ENCODE data around the gene ALG12. TPM values are rescaled to one million over a fixed set of nuclear protein-coding genes. Genes with fewer than 3 reads are reported as not detected.

Gene ALG12
- total RNA-seq, 1 donor = 18.8 TPM

- Histone ChIP-seq H2AFZ (ENCODE audit: low read length) (no peak overlapping the region), H3K79me2 (ENCODE audit: insufficient read depth, low read length) (peaks cover 8% of the 10 kb centered on the region), H3K4me1 (ENCODE audit: insufficient read depth, low read length) (no peaks in the 10 kb centered on the region), H3K4me3 (ENCODE audit: insufficient read depth, low read length) (no peak overlapping the region), H4K20me1 (ENCODE audit: insufficient read depth, low read length) (no peaks in the 10 kb centered on the region), H3K4me2 (ENCODE audit: insufficient read depth, low read length) (no peak overlapping the region), H3K27ac (ENCODE audit: low read depth, low read length) (no peak overlapping the region), H3K9me3 (ENCODE audit: low read depth, low read length) (no peaks in the 10 kb centered on the region), H3K36me3 (ENCODE audit: insufficient read depth, low read length) (peaks cover 16% of the 10 kb centered on the region), H3K27me3 (ENCODE audit: insufficient read depth, low read length) (no peaks in the 10 kb centered on the region)
- peak; percentile 66 for DNase-seq (ENCODE audit: insufficient read length, low spot score, missing footprints)
- no peak for TF ChIP-seq CTCF (IDR thresholded peaks at IDR 0.05; ENCODE audit: extremely low read depth, low read depth, low read length)
These were observed 4.8 kb downstream of the ALG12 start for GRCh38 chr22:49913446-49913845.

GRCh38 chr22:49913026-49913425 is 5.2 kb downstream of the ALG12 start:
- DNase-seq (ENCODE audit: insufficient read length, low spot score, missing footprints) = peak; percentile 73
- H4K20me1 ChIP-seq (ENCODE audit: insufficient read depth, low read length) = no peaks in the 10 kb centered on the region
- no peak overlapping the region for H3K27ac ChIP-seq (ENCODE audit: low read depth, low read length)
- H3K4me3 ChIP-seq (ENCODE audit: insufficient read depth, low read length) = no peak overlapping the region
- no peaks in the 10 kb centered on the region for H3K27me3 ChIP-seq (ENCODE audit: insufficient read depth, low read length)
- no peak overlapping the region for H2AFZ ChIP-seq (ENCODE audit: low read length)
- H3K4me2 ChIP-seq (ENCODE audit: insufficient read depth, low read length) = no peak overlapping the region
- no peaks in the 10 kb centered on the region for H3K9me3 ChIP-seq (ENCODE audit: low read depth, low read length)
- H3K36me3 ChIP-seq (ENCODE audit: insufficient read depth, low read length) = peaks cover 16% of the 10 kb centered on the region
- H3K4me1 ChIP-seq (ENCODE audit: insufficient read depth, low read length) = no peaks in the 10 kb centered on the region
- TF ChIP-seq CTCF (IDR thresholded peaks at IDR 0.05; ENCODE audit: extremely low read depth, low read depth, low read length) = no peak
- H3K79me2 ChIP-seq (ENCODE audit: insufficient read depth, low read length) = peaks cover 8% of the 10 kb centered on the region

- no peak for TF ChIP-seq CTCF (IDR thresholded peaks at IDR 0.05; ENCODE audit: extremely low read depth, low read depth, low read length)
- peak; percentile 50 for DNase-seq (ENCODE audit: insufficient read length, low spot score, missing footprints)
- H4K20me1 ChIP-seq (ENCODE audit: insufficient read depth, low read length) = no peaks in the 10 kb centered on the region
These were observed 6.2 kb downstream of the ALG12 start for GRCh38 chr22:49911881-49912625.

GRCh38 chr22:49910229-49911155 is 7.7 kb downstream of the ALG12 start:
- H3K27ac ChIP-seq (ENCODE audit: low read depth, low read length) = no peak overlapping the region
- peaks cover 16% of the 10 kb centered on the region for H3K36me3 ChIP-seq (ENCODE audit: insufficient read depth, low read length)
- H3K4me2 ChIP-seq (ENCODE audit: insufficient read depth, low read length) = no peak overlapping the region
- no peak overlapping the region for H3K4me3 ChIP-seq (ENCODE audit: insufficient read depth, low read length)
- TF ChIP-seq CTCF (IDR thresholded peaks at IDR 0.05; ENCODE audit: extremely low read depth, low read depth, low read length) = no peak
- H3K27me3 ChIP-seq (ENCODE audit: insufficient read depth, low read length) = no peaks in the 10 kb centered on the region
- H3K9me3 ChIP-seq (ENCODE audit: low read depth, low read length) = no peaks in the 10 kb centered on the region
- no peaks in the 10 kb centered on the region for H4K20me1 ChIP-seq (ENCODE audit: insufficient read depth, low read length)
- H3K4me1 ChIP-seq (ENCODE audit: insufficient read depth, low read length) = no peaks in the 10 kb centered on the region
- H3K79me2 ChIP-seq (ENCODE audit: insufficient read depth, low read length) = no peaks in the 10 kb centered on the region
- peak; percentile 51 for DNase-seq (ENCODE audit: insufficient read length, low spot score, missing footprints)
- no peak overlapping the region for H2AFZ ChIP-seq (ENCODE audit: low read length)

More at GRCh38 chr22:49911881-49912625, 6.2 kb downstream of the ALG12 start:
- no peak overlapping the region for H3K4me2 ChIP-seq (ENCODE audit: insufficient read depth, low read length)
- no peaks in the 10 kb centered on the region for H3K27me3 ChIP-seq (ENCODE audit: insufficient read depth, low read length)
- H3K79me2 ChIP-seq (ENCODE audit: insufficient read depth, low read length) = peaks cover 3% of the 10 kb centered on the region
- H3K27ac ChIP-seq (ENCODE audit: low read depth, low read length) = no peak overlapping the region
- H3K4me3 ChIP-seq (ENCODE audit: insufficient read depth, low read length) = no peak overlapping the region
- H3K36me3 ChIP-seq (ENCODE audit: insufficient read depth, low read length) = peaks cover 16% of the 10 kb centered on the region
- H2AFZ ChIP-seq (ENCODE audit: low read length) = no peak overlapping the region
- H3K9me3 ChIP-seq (ENCODE audit: low read depth, low read length) = no peaks in the 10 kb centered on the region
- no peaks in the 10 kb centered on the region for H3K4me1 ChIP-seq (ENCODE audit: insufficient read depth, low read length)

Data from osteoblast (primary cell).